Loucy (cell line): ENCODE measurements around the gene MALL.
"Not testable (repeated sequence)": the region's sequence is repeated elsewhere in the genome, so short reads cannot be mapped to it uniquely, and the experiment has no call there.

ENCODE experiments used
- H2AFZ ChIP-seq: fragments of 200-600 bp; sonication (generic); 2 replicates; pipeline ENCODE4 v1.6.0; 2016; ENCODE audit warnings: antibody characterized with exemption, mild to moderate bottlenecking, low read length, moderate library complexity
- H3F3A ChIP-seq: fragments of 200-600 bp; 2 replicates; pipeline ENCODE4 v1.6.0; 2016; ENCODE audit warnings: antibody characterized with exemption, low read depth, mild to moderate bottlenecking
- H3K27me3 ChIP-seq: fragments of 200-600 bp; sonication (generic); 2 replicates; pipeline ENCODE4 v1.6.1; 2014; ENCODE audit warnings: low read length, mild to moderate bottlenecking; ENCODE audit not compliant: insufficient read depth, poor library complexity, severe bottlenecking
- H3K36me3 ChIP-seq: fragments of 200-600 bp; sonication (generic); 2 replicates; pipeline ENCODE4 v1.6.1; 2016; ENCODE audit warnings: low read length; ENCODE audit not compliant: insufficient read depth
- H3K4me1 ChIP-seq: fragments of 200-600 bp; sonication (generic); 2 replicates; pipeline ENCODE4 v1.5.1; 2014; ENCODE audit warnings: low read length, mild to moderate bottlenecking; ENCODE audit not compliant: insufficient read depth, poor library complexity, severe bottlenecking
- H3K4me2 ChIP-seq: fragments of 200-600 bp; sonication (generic); 2 replicates; pipeline ENCODE4 v1.6.0; 2014; ENCODE audit warnings: antibody characterized with exemption, low read length, low read depth, mild to moderate bottlenecking; ENCODE audit not compliant: poor library complexity, severe bottlenecking
- H3K4me3 ChIP-seq: fragments of 200-600 bp; sonication (generic); 2 replicates; pipeline ENCODE4 v1.5.1; 2014; ENCODE audit warnings: low read length, mild to moderate bottlenecking, mixed read lengths; ENCODE audit not compliant: poor library complexity, severe bottlenecking
- H3K79me2 ChIP-seq: fragments of 200-600 bp; sonication (generic); 2 replicates; pipeline ENCODE4 v1.6.1; 2014; ENCODE audit warnings: low read length; ENCODE audit not compliant: insufficient read depth
- H3K9ac ChIP-seq: fragments of 200-600 bp; sonication (generic); 2 replicates; pipeline ENCODE4 v1.6.0; 2014; ENCODE audit warnings: mild to moderate bottlenecking, low read depth, low read length, moderate library complexity; ENCODE audit not compliant: poor library complexity, severe bottlenecking
- H3K9me2 ChIP-seq: fragments of 200-600 bp; sonication (generic); replicated peaks from 2 replicates; pipeline ENCODE4 v1.6.1; 2016; ENCODE audit warnings: low read depth, low read length, mixed read lengths
- H3K9me3 ChIP-seq: fragments of 200-600 bp; sonication (generic); 2 replicates; pipeline ENCODE4 v1.6.1; 2014; ENCODE audit warnings: mild to moderate bottlenecking, antibody characterized with exemption, low read length, low read depth; ENCODE audit not compliant: insufficient read depth
- H4K20me1 ChIP-seq: fragments of 200-600 bp; sonication (generic); 2 replicates; pipeline ENCODE4 v1.6.0; 2014; ENCODE audit warnings: antibody characterized with exemption, low read length, mild to moderate bottlenecking; ENCODE audit not compliant: insufficient read depth, poor library complexity, severe bottlenecking

Gene MALL

GRCh38 chr2:110034935-110035334, 80.7 kb downstream of the MALL start:
- H3K36me3 ChIP-seq, H3K79me2 ChIP-seq, H3F3A ChIP-seq, H4K20me1 ChIP-seq, H3K27me3 ChIP-seq, H3K4me1 ChIP-seq, H2AFZ ChIP-seq, H3K9ac ChIP-seq, H3K4me2 ChIP-seq, H3K9me3 ChIP-seq, H3K4me3 ChIP-seq, H3K9me2 ChIP-seq: not testable (repeated sequence)
